GM20000 (cell line): ENCODE results near the gene DENND6B.

Experiments
- DNase-seq: peaks from one replicate; pipeline ENCODE4 v3.0.0; 2012; ENCODE audit warnings: low spot score
- CTCF ChIP-seq: IDR thresholded peaks from 2 replicates; pipeline ENCODE4 v1.5.1; 2012; ENCODE audit warnings: mild to moderate bottlenecking, control low read depth; ENCODE audit errors: extremely low read depth, missing control alignments

The DENND6B gene

GRCh38 chr22:50298937-50299784 lies 27.7 kb downstream of the DENND6B start:
- TF ChIP-seq CTCF = no peak
- no peak for DNase-seq

- no peak for DNase-seq
- no peak for TF ChIP-seq CTCF
Observed at GRCh38 chr22:50298266-50298637, 28.6 kb downstream of the DENND6B start.

GRCh38 chr22:50297510-50298265 lies 29.1 kb downstream of the DENND6B start:
- no peak for DNase-seq
- TF ChIP-seq CTCF = no peak

- TF ChIP-seq CTCF = no peak
- DNase-seq = no peak
Observed at GRCh38 chr22:50296658-50297490, 29.9 kb downstream of the DENND6B start.

GRCh38 chr22:50294319-50294656 lies 32.5 kb downstream of the DENND6B start:
- no peak for DNase-seq
- no peak for TF ChIP-seq CTCF

- DNase-seq = no peak
- TF ChIP-seq CTCF = no peak
Observed at GRCh38 chr22:50293441-50294318, 33.1 kb downstream of the DENND6B start.
